CD4-positive, alpha-beta T cell treated with Interleukin-21 for 1 hour (primary cell): Measurements from ENCODE around the gene FNDC11.

Source experiments
- DNase-seq: peaks from one replicate; pipeline ENCODE4 v3.0.0-alpha.2; 2020

Gene FNDC11

GRCh38 chr20:63555661-63556381 lies 1.9 kb downstream of the FNDC11 start:
- no peak for DNase-seq

- DNase-seq = no peak
Observed at GRCh38 chr20:63556873-63557478, 3.0 kb downstream of the FNDC11 start.

GRCh38 chr20:63557481-63557891 lies 3.5 kb downstream of the FNDC11 start:
- no peak for DNase-seq

DNA sequence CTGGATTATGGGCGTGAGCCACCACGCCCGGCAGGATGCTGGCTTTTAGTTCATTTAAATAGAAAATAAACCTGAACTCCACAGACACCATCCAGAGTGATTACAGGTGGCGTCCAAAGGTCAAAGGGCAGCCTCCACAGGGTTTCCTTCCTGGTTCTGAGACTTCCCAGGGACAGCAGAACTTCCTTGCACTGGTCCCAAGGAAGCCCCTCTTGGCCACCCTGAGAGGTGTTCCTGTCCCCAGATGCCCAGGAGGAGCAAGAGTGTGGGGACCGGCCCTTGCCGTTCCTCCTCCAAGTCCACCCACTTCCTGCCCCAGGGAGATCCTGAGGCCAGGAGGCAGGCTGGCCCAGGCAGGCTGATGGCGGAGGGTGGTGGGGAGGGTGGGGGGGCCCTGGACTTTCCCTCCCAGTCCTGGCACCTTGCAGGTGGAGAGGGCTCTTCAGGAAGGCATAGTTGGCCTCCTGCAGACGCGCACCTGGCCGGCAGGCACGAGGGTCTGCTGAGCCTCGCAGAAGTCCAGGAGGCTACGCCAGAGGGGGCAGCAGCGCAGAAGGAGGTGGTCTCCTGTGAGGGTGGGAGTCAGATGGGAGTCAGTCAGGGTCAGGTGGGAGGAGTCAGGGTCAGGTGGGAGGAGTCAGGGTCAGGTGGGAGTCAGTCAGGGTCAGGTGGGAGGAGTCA lies 5.0 kb downstream of the FNDC11 start:
- no peak for DNase-seq

DNA sequence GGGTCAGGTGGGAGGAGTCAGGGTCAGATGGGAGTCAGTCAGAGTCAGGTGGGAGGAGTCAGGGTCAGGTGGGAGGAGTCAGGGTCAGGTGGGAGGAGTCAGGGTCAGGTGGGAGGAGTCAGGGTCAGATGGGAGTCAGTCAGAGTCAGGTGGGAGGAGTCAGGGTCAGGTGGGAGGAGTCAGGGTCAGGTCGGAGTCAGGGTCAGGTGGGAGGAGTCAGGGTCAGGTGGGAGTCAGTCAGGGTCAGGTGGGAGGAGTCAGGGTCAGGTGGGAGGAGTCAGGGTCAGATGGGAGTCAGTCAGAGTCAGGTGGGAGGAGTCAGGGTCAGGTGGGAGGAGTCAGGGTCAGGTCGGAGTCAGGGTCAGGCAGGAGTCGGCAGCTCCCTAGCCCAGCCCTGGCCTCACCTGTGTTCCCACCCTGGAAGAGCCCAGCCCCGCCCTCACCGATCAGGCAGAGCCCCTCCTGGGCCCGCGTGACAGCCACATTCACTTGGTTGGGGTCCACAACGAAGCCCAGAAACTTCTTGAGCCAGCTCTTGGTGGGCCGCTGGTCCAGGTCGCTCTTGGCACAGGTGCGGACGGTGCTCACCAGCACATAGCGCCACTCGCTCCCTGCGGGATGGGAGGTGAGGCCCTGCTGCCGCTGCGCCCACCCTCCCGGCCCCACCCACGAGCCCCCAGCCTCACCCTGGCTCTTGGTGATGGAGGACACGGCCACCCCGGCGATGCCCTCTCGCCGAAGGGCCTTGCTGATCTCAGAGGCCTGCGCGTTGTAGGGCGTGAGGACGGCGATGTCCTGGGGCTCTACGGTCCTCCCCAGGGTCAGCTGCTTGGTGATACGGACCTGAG lies 5.8 kb downstream of the FNDC11 start:
- DNase-seq = peak; percentile 73

DNA sequence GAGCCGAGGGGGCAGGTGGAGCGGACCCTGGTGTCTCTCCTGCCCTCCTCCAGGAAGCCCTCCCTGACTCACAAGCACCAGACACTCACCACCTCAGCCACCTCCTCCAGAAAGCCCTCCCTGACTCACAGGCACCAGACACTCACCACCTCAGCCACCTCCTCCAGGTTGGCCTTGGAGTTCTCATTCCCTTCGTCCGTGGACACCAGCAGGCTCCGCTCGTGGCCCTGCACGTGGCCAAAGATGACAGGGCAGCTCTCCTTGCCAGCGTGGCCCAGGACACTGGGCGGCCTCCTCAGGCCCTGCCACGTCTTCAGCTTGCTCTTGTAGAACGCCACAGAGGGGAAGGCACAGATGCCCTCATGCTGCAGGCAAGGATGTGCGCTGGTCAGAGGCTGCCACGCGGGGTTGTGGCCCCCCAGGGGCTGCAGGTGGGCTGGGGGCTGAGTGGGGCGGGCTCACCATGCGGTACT lies 6.4 kb downstream of the FNDC11 start:
- DNase-seq = no peak

DNA sequence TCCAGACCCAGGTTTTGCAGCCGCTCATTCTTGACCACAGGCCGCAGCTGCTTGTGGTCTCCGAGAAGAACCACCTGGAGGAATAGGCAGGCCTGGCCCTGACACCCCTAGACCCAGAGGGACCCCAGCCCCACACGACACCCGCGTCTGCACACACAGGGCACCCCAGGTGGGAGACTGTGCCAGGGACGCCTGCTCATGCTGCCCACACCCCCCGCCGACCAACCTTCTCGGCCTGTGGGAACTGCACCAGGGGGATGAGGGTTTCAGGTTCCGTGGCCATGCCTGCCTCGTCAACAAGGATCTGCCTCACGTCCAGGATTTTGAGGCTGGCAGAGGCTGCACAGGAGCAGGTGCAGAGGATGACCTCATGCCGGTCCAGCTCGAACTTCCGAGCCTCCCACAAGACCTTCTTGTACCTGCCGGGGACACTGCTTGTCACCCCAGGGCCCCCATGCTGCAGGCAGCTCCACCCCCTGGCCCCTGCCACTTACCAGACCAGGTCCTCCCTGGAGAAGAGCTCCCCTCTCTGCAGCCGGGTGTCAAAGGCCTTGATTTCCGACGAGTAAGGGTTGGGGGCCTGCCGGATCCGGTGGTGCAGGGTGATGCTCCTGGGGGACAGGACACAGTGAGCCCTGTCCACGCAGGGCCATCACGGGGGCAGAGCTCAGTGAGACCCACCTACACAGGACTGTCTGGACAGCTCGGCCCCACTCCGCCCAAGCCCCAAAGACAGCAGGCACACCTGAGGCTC lies 7.1 kb downstream of the FNDC11 start:
- no peak for DNase-seq

DNA sequence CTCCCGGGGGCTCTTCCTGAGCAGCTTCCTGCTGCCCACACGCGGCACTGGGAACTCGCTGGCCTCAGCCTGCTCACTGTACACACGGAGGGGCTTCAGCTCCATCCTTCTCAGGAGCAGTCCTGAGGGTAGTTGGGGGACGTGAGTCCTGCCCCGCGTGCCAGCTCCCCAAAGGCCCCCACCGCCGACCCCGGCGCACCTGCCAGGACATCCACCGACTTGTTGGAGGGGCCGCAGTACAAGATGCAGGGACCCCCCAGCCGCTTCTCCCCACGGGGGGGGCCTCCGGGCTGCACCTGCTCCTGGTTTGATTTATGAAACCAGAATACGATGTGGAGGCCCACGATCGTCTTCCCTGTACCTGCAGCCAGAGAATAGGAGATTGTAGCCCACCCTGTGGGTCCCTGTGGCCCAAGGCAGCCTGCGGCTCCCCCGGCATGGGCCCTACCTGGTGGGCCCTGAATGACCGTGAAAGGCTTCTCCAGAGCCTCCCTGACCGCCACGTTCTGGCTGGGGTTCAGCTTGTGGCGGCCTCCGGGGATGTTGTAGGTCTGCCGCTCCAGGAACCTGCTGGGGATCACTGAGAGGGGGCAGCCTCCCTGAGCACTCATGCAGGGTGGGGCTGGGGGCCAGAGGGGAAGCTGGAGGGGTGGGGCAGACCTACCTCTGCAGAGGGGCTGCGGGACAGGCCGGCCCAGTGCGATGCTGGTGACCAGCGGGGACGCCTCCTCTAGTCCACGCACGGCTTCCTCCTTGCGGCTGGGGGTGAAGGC lies 7.9 kb downstream of the FNDC11 start:
- DNase-seq = no peak

GRCh38 chr20:63562461-63563224 lies 8.7 kb downstream of the FNDC11 start:
- DNase-seq = no peak

GRCh38 chr20:63563225-63563935 lies 9.4 kb downstream of the FNDC11 start:
- DNase-seq = no peak

DNA sequence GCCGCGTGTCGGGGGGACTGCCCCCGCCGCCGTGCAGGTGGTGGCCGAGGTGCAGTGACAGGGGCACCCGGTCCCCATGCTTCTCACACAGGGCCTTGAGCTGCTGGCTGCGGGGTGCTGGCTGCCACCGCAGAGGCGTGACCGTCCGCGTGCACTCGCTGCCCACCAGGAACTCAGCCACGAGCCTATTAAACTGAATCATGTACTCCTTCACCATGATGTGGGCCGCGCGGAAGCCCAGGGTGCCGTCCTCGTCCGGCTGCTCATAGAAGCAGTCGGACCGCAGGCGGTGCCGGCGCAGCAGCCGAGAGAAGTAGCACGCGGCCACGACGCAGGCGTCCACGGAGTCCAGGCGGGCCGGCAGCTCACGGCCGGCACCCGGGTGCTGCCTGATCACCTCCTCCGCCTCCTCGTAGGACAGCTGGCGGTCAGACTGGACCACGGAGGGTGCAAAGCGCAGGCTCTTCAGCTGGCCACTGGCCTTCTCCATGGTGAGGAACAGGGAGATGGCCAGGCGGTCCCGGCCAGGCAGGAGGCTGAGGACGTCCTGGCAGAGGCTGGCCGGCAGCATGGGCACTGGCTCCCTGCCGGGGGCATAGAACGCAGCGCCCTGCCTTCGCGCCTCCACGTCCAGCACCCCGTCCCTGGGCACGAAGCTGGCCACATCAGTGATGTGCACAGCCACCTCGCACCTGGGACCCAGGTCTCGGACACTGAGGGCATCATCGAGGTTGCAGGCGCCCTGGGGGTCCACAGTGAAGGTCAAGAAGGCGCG lies 10.3 kb downstream of the FNDC11 start:
- no peak for DNase-seq

DNA sequence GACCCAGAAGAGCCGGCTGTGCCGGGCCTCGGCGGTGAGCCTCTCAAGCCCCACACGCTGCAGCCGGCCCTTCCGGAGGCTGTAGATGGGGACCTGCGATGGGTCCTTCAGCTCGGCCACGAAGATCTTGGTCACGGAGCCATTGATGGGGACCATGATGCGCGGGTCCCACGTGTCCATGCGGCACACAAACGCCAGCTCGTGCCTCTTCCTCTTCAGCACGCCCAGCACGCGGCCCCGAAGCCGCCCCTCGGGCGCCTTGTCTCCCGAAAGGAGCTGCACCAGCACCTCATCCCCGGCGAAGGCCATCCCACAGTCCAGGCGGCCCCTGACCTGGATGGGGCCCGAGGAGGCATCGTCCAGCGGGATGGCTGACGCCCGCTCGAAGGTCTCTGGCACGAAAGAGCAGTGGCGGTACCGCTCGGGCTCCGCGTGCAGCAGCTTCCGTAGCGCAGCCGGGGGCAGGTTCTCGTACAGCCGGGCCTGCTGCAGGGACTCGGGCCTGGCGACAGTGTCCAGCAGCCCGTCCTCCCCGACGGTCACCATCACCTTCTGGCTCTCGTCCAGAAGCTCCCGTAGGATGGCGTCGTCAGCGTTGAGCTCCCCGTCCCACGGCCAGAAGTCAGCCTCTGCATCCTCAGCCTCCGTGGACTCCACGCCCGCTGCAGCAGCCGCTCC lies 11.2 kb downstream of the FNDC11 start:
- DNase-seq = no peak

GRCh38 chr20:63565699-63566335 lies 11.9 kb downstream of the FNDC11 start:
- DNase-seq = no peak

GRCh38 chr20:63566395-63567135 lies 12.6 kb downstream of the FNDC11 start:
- DNase-seq = no peak

DNA sequence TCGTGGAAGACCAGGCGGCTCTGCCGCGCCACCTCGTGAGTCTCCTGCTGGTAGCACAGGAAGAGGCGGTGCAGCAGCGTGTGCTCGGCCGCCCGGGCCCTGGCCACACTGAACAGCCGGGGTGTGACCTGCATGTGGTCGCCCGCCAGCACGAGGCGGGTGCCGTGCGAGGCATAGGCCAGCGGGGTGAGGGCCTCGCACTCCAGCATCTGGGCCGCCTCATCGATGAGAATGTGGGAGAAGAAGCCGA lies 13.1 kb downstream of the FNDC11 start:
- peak; percentile 40 for DNase-seq

DNA sequence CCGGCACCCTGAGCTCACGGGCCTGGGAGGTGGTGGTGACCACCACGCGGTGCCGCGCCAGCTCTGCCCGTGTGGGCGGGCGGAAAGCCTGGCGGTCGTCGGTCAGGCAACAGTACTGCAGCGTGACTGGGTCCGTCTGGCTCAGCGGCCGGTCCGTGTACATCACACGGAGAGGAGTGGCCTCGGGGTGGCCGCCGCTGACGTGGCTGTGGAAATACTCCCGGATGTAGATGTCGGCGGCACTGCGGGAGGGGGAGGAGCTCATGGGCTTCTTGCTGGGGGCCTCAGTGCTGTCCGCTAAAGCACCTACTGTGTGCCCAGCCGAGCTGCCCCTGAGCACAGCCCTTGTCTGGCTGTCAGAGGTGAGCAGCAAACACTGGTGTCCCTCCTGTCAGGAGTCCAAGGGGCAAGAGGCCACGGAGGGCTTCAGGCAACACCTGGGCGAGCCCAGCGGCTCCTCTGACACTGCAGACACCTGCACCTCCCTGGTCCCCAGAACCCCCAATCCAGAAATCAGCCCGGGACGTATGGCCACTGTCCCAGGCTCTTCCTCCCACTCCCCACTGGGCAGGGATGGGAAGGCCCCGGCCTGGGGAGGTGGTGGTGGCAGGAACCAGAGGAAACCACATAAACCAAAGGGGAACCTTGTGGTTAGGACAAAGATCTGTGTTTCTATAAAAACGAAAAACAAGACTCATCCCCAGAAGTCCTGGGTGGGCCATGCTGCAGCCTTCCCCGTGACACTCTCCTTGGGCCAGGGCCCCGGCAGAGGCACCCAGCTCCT lies 13.6 kb downstream of the FNDC11 start:
- DNase-seq = peak; percentile 73
